ENCODE measurements around the gene SIPA1L3.

GRCh38 chr19:37989855-37990254 is 82.8 kb downstream of the SIPA1L3 start:
- TF ChIP-seq ZNF398 (tag by site-specific recombination; IDR thresholded peaks at IDR 0.05) (no peak), CTCF (tag by site-specific recombination; IDR thresholded peaks at IDR 0.05) (no peak), ZNF549 (tag by site-specific recombination; IDR thresholded peaks at IDR 0.05) (no peak), ZBTB1 (tag by site-specific recombination; IDR thresholded peaks at IDR 0.05) (no peak)
